Right renal pelvis (tissue), 4 donors: Measurements from ENCODE around the gene UPF2. TPM values are rescaled to one million over a fixed set of nuclear protein-coding genes. Genes with fewer than 3 reads are reported as not detected.

ENCODE experiments used
- DNase-seq, 4 donors: peaks; one replicate each; pipeline ENCODE4 v3.0.0-alpha.2; 2013; ENCODE audit warnings: low read depth in 4 of 4, low spot score in 3 of 4, missing footprints in 1 of 4
- polyA plus RNA-seq, 4 donors: library from polyadenylated mRNA; unstranded; fragments of 120-200 nt; gene quantifications; one replicate each; pipeline ENCODE4 v1.2.1, GENCODE V29; 2013; ENCODE audit not compliant: insufficient read length in 4 of 4

Gene UPF2
- polyA plus RNA-seq, 4 donors, result 32.0 to 41.0 (median 37.8) TPM

- DNase-seq, result no peak
Measured at GRCh38 chr10:11887381-11888227, 155.0 kb downstream of the UPF2 start.

- no peak for DNase-seq
Measured at GRCh38 chr10:11886851-11887250, 155.8 kb downstream of the UPF2 start.

GRCh38 chr10:11886138-11886474, 156.5 kb downstream of the UPF2 start:
- DNase-seq, result no peak

- no peak for DNase-seq
Measured at GRCh38 chr10:11885437-11886137, 157.0 kb downstream of the UPF2 start.

GRCh38 chr10:11884706-11885423, 157.7 kb downstream of the UPF2 start:
- DNase-seq, result no peak

- no peak for DNase-seq
Measured at GRCh38 chr10:11882646-11883375, 159.8 kb downstream of the UPF2 start.

GRCh38 chr10:11881477-11882417, 160.9 kb downstream of the UPF2 start:
- no peak for DNase-seq

- DNase-seq, result no peak
Measured at GRCh38 chr10:11881030-11881476, 161.6 kb downstream of the UPF2 start.

- DNase-seq, result no peak
Measured at GRCh38 chr10:11880151-11881029, 162.2 kb downstream of the UPF2 start.

- no peak for DNase-seq
Measured at GRCh38 chr10:11879387-11880094, 163.1 kb downstream of the UPF2 start.

- DNase-seq, result no peak
Measured at GRCh38 chr10:11878776-11879175, 163.8 kb downstream of the UPF2 start.

- DNase-seq, result no peak
Measured at GRCh38 chr10:11877591-11877905, 165.1 kb downstream of the UPF2 start.

- DNase-seq, result no peak
Measured at GRCh38 chr10:11876805-11877590, 165.6 kb downstream of the UPF2 start.

GRCh38 chr10:11876324-11876723, 166.3 kb downstream of the UPF2 start:
- DNase-seq, result no peak

- DNase-seq, result peak; percentile 50 to 80 (median 62)
Measured at GRCh38 chr10:11875494-11876281, 166.9 kb downstream of the UPF2 start.
